PC-9 (cell line): Measurements from ENCODE around the gene JARID2.

Experiments
- EZH2 ChIP-seq: fragments of 200-600 bp; sonication (generic); IDR thresholded peaks from 2 replicates; pipeline ENCODE4 v1.8.0; 2017; ENCODE audit warnings: antibody characterized with exemption, low read depth
- TF ChIP-seq, protein P1 (sequence below): fragments of 200-600 bp; sonication (generic); conservative IDR thresholded peaks from 2 replicates; pipeline ENCODE4 v1.6.1; 2017; ENCODE audit warnings: mixed run types, antibody characterized with exemption, mild to moderate bottlenecking, moderate library complexity

DNA sequence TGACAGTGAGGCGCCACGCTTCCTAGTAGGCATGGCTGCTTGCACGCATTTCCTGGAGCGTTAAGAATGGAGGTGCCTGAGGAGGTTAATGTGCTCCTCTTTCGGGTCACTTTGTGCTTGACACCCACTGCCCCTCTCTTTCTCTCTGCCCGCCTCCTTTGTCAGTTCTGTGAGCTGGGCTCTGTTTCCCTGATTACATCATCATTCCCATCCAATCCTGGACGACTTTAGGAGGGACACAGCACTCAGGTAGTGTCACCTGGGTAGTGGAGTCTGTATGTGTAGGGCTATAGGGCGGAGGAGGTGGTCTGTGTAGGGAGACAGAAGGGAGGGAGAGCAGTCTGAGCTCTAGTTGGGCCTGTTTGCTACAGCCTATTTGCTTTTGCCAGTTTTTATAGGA lies 136.8 kb downstream of the JARID2 start:
- TF ChIP-seq, protein P1, sequence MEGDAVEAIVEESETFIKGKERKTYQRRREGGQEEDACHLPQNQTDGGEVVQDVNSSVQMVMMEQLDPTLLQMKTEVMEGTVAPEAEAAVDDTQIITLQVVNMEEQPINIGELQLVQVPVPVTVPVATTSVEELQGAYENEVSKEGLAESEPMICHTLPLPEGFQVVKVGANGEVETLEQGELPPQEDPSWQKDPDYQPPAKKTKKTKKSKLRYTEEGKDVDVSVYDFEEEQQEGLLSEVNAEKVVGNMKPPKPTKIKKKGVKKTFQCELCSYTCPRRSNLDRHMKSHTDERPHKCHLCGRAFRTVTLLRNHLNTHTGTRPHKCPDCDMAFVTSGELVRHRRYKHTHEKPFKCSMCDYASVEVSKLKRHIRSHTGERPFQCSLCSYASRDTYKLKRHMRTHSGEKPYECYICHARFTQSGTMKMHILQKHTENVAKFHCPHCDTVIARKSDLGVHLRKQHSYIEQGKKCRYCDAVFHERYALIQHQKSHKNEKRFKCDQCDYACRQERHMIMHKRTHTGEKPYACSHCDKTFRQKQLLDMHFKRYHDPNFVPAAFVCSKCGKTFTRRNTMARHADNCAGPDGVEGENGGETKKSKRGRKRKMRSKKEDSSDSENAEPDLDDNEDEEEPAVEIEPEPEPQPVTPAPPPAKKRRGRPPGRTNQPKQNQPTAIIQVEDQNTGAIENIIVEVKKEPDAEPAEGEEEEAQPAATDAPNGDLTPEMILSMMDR, result no peak
- no peak for TF ChIP-seq EZH2
